Ecto neural progenitor cell (in vitro differentiated cells): ENCODE results near the gene VTI1A.

Experiments
- DNase-seq: peaks from one replicate; pipeline ENCODE4 v3.0.0-alpha.2; 2018; ENCODE audit warnings: low spot score

VTI1A gene

DNA sequence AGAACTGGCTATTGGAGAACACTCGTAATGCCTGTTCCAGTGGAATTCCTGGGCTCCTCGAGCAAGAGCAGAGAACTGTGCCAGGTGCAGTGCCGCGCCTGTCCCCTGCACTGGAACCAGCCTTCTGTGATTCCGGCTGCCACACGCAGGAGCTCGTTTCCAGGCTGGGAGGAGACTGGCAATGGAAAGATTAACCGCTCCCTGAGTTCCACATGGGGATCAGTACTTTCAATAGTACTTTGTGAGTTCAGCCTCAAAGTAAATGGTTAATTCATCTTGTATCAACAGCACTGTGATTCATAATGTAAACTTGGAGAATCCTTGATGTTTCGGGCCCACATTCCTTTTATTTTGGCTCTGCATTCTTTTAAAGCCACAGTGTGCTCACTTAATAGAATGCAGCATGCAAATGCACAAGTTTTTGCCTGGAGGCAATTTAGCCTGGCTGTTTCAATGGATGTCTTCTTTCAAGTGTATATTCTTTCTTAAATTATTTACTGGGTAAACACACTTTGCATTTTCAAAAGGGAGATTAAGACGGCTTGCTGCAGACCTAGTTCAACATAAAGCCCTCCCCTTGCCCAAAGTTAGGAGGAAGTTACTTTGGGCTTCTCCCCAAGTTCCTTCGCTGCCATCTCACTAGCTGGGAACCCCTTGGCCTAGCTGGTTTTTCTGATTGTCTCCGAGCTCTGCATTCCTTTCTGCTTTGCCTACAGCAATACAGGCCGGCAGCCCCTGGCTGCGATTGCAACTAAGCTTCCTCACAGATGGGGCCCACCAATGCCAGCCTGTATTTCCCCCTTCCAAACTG, 364.9 kb downstream of the VTI1A start:
- DNase-seq: peak; percentile 59

DNA sequence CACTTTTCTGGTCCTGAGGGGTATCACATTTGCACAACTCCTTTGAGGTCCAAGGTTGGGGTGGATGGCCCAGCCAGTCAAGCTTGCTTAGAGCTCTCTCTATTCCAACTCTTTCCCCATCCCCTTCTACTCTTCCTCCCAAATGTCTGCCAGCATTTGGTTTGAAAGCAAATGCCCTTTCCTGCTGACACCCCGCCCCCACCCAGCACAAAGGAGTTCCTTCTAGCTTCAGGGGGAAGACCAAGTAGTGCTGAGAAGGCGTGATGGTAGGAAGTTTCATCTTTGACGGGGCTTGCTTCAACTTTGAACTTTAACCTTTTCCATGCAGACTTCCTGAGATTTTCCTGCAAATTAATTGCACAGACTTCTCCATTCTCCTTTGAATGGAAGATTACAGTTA, 365.6 kb downstream of the VTI1A start:
- DNase-seq: no peak

DNA sequence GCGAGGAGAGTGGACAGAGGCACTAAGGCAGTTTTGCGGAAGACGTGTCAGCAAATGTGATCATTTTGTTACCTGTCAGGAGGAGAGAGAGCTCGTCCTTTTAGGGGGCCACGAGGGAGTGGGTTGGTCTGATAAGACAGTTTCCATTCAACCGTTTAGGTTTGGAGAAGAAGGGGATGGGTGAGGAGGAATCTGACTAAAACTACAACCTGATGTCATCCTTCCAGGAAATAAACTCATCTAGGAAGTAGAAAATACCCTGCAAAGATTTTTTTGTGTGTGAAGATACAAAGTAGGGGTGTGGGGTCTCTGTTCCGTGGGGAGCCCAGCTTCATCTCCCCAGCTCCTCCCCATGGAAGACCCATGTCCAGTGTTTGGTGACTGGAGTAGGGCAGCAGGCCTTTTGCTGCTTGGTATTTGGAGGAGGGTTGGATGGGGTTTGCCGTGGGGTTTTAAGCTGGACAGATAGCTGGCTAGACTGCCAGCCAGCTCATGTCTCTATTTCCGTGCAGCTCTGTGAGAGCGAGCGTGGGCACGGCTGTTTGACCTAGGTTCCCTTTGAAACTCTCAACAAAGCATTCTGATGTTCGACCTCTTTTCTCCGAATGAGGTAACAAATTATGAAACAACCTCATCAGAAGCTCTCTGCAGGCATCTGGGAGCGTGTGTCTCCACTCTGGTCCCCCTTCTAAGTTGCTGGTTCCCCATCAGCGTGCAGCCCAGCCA, 367.0 kb downstream of the VTI1A start:
- no peak for DNase-seq

DNA sequence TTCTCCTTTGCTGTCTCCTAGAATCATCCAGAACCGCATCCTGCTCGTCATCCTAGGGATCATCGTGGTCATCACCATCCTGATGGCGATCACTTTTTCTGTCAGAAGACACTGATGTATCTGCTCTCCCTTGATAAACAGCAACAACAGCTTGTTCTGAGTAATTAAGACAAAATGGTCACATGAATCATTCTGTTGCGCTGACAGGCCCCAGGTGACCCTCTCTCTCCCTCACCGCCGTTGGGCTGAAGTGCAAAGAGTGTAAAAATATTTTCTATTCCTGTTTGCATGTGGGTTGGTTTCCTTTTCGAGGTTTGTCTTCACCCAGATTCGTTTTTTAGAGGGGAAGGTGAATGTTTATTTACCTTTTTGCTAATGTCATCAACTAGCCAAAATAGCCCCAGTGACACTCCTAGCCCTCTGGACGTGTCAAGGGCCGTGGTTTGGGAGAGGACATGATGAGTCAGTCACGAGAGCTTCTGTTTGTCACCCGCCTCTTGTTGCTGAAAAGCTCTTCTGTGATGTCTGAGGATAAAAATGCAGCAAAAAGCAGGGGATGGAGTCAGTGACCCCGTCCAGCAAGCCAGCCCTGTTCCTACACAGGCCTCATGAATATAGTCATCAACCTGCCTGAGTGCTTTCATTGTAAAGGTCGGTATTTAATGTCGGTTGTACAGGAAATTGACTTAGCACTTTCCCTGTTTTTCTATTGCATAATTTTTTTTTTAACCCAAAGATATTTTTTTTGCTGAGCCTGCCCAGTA, 368.4 kb downstream of the VTI1A start:
- no peak for DNase-seq

DNA sequence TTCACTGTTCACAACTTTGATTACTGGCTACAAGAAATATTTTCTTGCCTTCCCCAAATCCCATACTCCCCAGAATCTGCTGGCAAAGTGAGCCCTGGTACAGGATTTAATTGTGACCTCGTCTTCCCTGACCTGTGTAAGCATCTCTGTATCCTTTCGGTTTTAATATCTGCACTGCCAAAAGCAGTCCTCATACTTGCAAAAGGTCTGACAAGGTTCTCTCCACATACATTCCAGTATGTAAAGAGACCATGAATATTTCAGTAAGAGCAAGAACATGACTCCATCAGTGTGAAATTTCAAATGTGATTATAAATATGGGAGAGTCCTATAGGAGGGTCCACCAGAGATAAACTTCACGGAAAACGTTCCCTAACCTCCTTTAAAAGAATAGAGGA, 369.0 kb downstream of the VTI1A start:
- no peak for DNase-seq

DNA sequence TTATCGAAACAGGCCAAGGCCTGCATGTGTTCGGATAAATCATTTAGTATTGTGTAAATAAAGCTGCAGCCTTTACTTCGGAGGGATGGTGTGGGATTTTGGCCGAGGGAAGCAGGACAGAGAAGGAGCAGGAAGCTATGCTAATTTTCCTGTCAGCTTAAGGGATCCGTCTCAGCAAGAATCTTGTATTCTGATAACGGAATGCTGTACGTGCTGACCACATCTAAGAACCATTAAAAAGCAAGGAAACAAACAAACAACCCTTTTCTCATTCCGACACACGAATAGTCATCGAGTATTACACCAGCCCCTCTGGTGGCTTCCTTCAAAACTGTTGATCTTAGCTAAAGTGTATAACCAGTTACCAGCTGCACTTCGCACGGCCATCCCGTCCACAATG, 369.9 kb downstream of the VTI1A start:
- DNase-seq: no peak

DNA sequence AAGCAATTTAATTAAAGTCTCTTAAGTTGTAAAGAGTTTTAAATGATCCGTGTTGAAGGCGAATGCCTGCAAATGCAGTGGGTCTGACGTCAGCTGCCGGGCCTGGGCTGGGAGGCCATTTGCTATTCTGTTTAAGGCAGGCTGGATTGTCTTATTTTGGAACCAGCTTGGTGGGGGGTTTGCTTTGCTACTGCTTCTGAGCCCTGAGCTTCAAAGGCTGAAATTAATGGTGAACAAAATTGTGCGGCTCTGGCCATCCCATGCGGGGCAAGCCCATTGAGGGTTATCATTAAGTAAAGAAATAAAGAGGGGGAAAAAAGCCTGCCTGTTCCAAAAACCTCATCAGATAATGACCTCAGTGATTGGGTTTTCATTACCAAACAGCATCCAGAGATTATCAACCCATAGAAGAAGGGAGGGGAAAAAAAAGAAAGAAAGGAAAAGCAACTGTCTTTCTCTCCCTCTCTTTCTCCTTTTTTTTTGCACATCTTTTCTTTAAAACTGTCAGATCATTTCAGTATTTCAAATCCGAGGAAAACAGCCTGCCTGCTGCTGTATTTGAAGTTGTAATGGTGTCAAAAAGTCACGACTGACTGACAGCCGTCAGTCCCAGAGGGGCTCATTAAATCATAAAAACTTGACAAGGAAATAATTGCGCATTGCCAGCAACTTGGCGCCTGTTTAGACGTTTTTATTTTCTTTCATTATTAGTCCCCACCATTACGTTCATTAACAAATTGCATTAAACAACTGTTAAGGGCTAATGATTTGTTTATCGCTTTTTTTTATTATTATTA, 371.2 kb downstream of the VTI1A start:
- no peak for DNase-seq

DNA sequence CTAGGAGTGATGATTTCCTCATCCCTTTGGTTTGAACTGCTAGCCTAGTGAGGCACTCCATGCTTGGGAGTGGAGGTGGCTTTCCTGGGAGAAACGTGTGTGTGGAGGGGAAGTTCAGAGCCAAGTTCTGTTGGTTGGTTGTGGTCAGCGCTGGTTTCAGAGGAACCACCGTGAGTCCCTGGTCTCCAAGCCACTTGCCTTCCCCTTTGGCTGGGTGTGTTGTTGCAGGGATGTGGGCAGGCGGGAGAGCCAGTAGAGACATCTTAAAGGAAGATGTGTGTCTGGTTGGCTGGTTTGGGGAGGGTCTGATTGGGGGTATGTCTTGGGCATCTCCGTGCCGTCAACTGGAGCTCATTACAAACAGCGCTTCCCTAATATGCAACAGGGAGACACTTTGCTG, 372.2 kb downstream of the VTI1A start:
- no peak for DNase-seq

DNA sequence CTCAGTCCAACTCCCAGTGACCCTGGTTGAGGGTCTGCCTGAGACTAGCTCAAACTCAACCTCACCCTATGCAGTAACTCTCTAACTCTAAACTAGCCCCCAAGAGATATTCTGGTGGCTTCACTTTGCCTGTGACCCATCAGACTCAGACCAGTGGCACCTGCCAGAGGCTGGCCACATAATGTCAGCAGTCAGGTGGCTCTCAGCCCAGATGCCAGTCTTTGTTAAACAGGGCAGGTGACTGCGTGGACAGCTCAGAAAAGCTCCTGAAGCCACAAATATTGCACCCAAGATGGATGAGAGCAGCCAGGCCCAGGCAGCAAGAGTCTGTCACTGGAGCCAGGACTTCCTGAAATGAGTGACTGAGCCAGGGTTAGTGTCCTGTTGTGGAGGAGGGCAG, 373.3 kb downstream of the VTI1A start:
- DNase-seq: no peak

DNA sequence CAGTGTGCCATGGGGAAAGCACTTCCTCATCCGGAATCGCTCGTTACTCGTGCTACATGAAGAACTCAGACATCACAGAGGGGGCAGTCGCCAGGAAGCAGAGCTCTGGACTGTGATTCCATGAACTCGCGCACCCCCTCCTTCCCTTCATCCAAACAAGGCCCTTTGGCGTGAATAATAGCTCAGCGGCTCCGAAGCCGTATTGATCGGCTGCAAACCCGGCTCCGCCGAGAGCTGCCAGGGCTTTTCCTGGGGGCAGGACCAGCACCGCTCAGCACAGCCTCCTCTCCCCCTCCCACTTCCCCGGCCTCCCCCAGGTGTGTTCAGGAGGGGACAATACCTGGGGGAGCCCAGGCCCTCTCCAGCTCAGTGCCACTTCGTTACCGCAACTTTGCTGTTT, 374.0 kb downstream of the VTI1A start:
- no peak for DNase-seq

DNA sequence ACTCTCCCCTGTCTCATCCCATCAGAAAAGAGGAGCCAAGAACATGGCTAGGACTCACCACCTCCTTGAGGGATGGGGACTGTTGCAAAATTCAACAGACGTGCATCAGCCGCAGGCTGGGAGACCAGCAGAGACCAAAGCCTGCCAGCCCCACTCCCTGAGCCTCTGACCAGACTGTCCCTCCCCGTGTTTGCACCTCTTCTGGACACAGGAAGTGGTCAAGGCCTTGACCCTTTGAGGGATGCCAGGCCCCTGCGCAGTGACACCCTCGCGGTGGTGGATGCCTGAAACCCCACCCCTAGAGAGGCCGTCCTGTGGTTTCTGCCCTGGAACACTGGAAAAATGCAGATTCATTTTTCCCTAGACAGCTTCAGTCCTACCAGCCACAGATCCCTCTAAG, 374.6 kb downstream of the VTI1A start:
- no peak for DNase-seq

DNA sequence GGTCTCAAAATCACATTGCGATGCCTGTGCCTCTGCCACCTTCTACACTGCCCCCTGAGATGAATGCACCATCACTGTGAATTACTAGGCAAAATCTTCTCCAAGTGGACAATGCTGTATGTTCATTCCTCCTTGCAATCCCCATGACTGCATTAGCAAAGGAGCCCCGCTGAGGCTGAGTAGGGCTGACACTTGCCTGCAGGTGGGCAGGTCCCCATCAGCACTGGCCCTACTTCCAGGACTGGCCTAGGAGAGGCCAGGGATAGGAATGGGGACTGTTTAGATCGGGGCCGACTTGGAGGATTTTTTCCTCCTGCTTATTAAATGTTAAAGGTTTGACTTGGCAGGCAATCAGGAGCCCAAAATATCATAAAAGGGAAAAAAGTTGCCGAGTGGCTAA, 376.0 kb downstream of the VTI1A start:
- DNase-seq: no peak

DNA sequence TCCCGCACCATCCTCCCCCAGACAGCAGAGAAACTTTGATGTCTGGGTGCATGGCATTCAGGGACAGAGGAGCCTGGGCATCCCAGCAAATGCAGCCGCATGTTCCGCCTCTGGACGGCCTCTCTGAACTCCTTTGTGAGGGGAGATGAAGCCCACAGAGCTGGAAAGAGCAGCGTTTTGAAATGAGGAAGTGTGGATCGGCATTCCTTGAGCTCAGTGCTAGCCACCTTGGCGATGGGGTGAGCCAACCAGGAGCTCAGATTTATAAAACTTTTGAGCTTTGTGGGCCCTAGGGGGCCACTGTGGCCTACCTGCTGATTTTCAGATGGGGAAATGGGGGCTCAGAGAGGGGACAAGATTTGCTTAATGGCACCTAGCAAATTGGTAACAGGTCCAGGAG, 376.6 kb downstream of the VTI1A start:
- no peak for DNase-seq

DNA sequence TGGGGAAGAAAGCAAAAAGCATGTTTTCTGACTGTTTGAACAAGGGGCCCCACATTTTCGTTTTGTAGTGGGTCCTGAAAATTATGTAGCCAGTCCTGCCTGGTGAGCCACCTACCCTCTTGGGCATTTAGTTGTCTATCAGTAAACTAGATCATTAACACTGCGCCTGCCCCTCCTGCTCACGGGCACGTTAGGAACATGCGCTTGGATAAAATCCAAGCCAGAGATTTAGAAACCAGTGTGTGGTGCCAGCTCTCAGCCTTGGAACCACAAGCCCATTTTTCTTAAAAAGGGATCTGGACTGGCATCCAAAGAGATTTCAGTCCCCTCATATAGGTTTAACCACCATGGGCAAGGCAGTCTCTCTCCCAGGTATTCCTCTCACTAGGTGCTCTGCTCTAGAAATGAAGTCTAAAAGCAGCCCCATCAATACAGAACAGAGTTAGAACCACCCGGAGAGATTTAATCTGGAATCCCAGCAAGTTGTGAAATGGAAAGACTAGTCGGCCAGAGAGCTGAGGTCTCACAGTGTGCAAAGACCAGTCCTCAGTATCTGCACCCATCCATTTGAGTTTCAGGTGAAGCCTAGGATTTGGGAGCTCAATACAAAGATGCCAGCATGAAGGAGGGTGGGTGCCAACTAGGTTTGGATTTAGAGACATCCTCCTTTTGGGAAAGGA, 379.1 kb downstream of the VTI1A start:
- DNase-seq: no peak

DNA sequence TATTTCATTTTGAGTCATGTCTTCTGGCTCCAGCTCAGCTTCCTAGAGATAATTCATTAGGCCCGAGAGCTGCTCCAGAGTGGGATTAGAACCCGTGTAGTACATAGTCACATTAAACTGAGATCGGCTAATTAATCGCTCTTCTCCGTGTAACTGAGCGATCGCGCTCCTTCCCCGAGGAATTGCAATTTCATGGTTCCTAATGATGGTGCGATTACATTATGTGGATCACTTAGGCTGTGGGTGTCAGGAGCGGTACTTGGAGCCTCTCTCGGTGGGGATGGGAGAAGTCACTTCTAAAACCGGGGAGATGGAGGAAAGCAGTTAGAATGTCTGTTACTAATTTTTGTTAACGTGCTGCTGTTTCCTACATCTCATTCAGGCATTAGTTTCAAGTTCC, 380.1 kb downstream of the VTI1A start:
- no peak for DNase-seq

DNA sequence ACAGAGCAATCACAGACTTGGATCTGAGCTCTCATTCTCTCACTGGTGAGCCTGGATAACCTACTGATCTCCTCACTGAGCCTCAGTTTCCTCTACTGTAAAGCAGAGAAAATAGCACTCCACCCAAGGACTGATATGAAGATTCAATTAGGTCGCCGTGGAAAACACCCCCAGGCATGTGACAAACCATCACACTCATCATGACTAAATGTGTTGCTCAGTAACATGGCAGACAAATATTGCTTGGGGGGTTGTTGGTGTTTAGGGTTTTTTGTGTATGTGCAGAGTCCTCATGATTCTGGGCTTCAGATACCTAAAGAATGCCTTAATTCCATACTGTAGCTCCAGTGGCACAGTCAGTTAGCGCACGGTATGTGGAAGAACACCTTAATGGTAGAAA, 380.9 kb downstream of the VTI1A start:
- no peak for DNase-seq

DNA sequence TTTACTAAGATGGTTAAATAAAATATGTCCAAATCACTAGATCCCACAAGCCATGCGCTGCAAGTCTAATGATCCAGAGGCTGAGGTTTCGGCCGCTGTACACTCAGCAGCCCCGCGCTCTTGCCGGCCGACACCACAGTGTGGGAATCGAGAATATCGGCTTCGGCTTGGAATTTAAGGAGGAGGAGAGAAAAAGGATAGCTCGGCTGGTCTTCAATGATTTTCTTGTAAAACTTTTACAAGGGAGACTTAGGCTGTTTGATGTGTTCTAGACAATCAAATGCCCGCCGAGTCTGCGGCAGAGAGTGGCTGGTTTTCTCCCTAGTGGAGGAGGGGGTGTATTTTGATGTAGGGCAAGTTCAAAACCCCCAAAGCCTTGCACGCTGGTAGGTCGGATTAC, 384.8 kb downstream of the VTI1A start:
- DNase-seq: no peak

DNA sequence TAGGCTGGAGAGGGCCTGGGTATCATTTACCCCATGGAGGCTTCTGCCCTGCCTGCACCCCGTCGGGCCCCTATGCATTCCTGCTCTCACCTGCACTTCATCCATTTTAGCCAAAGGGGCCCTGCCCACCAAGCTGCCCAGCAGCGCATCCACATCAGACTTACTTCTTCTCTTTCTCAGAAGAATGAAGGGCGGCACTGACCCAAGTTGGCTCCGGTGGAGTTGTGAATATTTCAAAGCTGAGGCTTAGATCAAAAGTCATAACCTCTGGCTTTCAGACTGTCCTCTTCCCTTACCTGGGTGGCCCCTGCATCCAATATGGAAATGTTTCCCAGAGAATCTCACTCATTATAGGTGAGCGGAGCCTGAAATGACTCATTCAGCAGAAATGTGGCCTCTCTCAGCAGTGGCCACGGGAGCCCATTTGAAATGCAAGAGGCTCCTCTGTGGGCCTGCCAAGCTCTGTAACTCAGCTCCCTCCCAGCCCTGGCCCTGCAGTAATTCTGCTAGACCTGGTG, 385.4 kb downstream of the VTI1A start:
- DNase-seq: no peak

DNA sequence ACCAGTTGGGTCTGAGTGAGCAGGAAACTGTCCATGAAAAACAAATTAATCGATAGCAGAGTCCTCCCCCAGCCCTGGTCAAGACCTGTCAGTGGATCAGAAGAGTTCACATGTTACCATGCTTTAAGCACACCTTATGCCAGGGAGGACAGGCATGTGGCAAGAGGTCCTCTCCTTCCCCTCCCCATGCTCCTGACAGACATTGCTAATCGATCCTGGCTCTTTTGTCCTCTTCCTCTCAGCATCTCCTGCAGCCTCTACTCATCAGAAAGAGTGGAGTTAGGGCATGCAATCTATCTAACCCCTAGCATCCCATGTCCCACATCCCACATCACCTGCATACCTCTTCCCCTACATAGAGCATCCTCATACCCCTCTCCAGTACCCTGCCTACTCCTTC, 385.9 kb downstream of the VTI1A start:
- no peak for DNase-seq

DNA sequence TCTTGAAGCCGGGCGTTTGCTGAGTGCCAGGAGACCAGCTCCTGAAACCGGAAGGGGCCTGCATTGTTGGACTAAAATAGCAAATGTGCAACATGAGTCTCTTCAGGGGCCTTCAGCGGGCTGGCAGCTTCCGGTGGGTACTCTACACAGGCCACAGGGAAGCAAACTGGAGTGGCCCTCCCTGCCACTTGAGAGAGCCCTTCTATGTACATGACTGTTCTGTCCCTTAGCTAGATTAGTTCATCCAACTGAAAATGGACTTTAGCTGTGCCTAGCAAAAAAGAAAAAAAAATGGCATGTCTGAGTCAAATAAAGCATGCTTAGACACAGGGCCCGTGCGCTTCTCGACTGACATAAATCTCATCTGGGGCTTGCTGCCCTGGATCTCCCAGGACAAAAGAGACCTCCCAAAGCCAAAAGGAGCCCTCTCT, 387.8 kb downstream of the VTI1A start:
- DNase-seq: no peak

DNA sequence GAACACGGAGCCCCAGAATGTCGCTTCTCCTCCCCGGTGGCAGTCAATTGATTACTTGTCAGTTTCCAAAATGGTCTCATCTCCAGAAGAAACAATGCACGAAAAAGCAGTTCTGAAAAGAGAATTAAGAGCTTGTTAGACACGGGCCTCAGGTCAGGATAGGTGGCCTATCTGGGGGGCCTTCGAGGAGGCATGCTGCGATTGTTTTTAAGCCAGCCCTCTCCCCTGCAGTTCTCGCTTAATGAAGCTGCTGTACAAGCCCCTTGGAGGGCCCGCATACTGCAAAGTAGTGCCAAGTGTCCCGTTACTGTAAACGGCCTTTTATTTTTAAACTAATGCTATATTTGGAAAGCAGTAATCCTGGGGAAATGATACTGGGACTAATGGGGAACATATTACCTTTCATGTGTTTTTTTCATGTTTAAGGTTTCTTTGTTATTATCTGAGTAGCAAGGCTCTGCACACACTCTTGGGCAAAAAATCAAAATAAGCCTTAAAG, 388.3 kb downstream of the VTI1A start:
- no peak for DNase-seq
